ENCODE data around the gene CISD3. TPM values are rescaled to one million over a fixed set of nuclear protein-coding genes. Genes with fewer than 3 reads are reported as not detected.

Gene CISD3
- total RNA-seq, 2 experiments from 2014 or later = 4.7 to 5.7 TPM

DNA sequence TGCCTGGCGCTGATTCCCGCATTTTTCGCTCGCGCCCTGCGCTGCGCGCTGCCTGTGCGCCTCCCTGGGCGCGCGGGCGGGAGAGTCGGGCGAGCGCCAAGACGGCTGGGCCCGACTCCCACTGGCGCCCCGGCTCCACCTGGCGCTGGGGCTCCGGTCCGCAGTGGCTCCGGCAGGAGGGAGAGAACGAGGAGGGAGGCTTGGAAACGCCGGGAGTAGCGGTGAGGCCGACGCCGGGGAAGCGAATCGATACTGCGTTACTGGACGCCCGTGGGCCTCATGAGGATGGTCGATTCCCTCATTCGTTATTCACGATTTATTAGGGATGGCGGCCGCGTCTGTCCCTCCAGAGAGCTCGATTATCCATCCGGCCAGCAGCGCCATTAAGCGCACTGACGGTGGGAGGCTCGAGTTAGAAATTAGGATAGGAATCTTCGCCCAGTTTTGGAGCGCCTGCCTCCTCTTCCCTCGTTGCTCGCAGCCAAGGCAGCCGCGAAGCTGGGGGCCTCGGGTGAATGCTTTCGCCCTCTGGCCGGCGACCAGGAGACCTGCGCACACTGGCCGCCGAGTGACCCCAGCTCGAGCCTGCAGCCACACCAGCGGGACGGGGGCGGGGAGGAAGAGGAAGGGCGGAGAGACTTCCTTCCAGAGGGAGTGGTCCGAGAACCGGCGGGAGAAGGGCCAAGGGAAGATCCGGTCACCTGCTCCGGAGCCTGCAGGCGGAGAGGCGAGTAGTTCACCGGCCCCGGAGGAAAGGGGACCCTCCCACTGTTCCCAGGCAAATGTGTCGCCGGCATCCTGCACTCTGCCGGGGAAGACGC lies 19.3 kb downstream of the CISD3 start:
- peaks cover 49% of the 10 kb centered on the region for H3K27me3 Mint-ChIP-seq
- no peaks in the 10 kb centered on the region for H3K9me3 Mint-ChIP-seq
- peaks cover 48% of the 10 kb centered on the region for H3K4me1 Mint-ChIP-seq (ENCODE audit: low read depth)
- Histone ChIP-seq H3K4me1 (ENCODE audit: insufficient read depth, low read length) (peaks cover 73% of the 10 kb centered on the region), H3K27me3 (ENCODE audit: control insufficient read depth in 1 of 2, insufficient read depth in 2 of 2, low read length in 2 of 2) (peaks cover 51 to 55% of the 10 kb centered on the region in 2 experiments), H3K4me3 (ENCODE audit: low read length) (peak overlapping the region; percentile 47), H3K27ac (ENCODE audit: low read depth in 1 of 2, low read length in 2 of 2) (no peak overlapping the region), H3K9me3 (ENCODE audit: control insufficient read depth in 1 of 2, insufficient read depth in 1 of 2, low read length in 2 of 2) (peaks cover 0 to 15% of the 10 kb centered on the region in 2 experiments), H3K36me3 (ENCODE audit: insufficient read depth, low read length) (peaks cover 3% of the 10 kb centered on the region)
- DNase-seq (peak in 2 of 14 experiments; percentile 45 to 48), ATAC-seq (ENCODE audit: poor library complexity) (no peak)
- CTCF ChIA-PET = no interaction called here
- POLR2A ChIA-PET = interaction anchor here (0.6 to 0.9 kb wide), 3 partner anchors 14 to 47 kb away, joined by 3 read pairs; no protein-coding TSS in a partner anchor
- H3K4me3 Mint-ChIP-seq = peak overlapping the region; percentile 28
- H3K36me3 Mint-ChIP-seq (ENCODE audit: low read depth) = peaks cover 20% of the 10 kb centered on the region
- H3K27ac Mint-ChIP-seq = no peak overlapping the region
- intact Hi-C loops (cut with DNase I, micrococcal nuclease) = loop anchor here (5.0 to 10.0 kb wide), 3 partner anchors 72 to 405 kb away; partner anchors contain the start of gene PLXDC1 (in 1 of the 2)
- TF ChIP-seq, protein P1, sequence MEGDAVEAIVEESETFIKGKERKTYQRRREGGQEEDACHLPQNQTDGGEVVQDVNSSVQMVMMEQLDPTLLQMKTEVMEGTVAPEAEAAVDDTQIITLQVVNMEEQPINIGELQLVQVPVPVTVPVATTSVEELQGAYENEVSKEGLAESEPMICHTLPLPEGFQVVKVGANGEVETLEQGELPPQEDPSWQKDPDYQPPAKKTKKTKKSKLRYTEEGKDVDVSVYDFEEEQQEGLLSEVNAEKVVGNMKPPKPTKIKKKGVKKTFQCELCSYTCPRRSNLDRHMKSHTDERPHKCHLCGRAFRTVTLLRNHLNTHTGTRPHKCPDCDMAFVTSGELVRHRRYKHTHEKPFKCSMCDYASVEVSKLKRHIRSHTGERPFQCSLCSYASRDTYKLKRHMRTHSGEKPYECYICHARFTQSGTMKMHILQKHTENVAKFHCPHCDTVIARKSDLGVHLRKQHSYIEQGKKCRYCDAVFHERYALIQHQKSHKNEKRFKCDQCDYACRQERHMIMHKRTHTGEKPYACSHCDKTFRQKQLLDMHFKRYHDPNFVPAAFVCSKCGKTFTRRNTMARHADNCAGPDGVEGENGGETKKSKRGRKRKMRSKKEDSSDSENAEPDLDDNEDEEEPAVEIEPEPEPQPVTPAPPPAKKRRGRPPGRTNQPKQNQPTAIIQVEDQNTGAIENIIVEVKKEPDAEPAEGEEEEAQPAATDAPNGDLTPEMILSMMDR (IDR thresholded peaks at IDR 0.05) = no peak

DNA sequence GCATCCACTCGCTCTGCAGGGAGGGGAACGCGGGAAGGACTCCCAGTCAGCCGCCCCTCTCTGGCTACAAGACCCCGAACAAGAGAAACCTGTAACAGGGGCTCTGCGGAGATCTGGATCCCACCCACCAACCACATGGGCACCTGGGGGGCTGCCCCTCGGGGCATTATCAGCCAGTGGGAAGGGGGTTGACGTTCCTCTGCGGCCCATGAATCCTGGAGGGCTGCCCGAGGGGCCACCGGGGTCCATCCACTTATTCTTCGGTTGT lies 19.8 kb downstream of the CISD3 start:
- H3K36me3 ChIP-seq (ENCODE audit: insufficient read depth, low read length) = peaks cover 8% of the 10 kb centered on the region
- H3K4me3 ChIP-seq (ENCODE audit: low read length) = peak overlapping the region; percentile 47
- no peak overlapping the region for H3K27ac ChIP-seq (ENCODE audit: low read depth in 1 of 2, low read length in 2 of 2)
- ATAC-seq (ENCODE audit: poor library complexity) (no peak), DNase-seq (no peak)
- Mint-ChIP-seq H3K4me1 (ENCODE audit: low read depth) (peaks cover 51% of the 10 kb centered on the region), H3K27me3 (peaks cover 44% of the 10 kb centered on the region), H3K9me3 (no peaks in the 10 kb centered on the region), H3K4me3 (peak overlapping the region; percentile 99), H3K36me3 (ENCODE audit: low read depth) (peaks cover 23% of the 10 kb centered on the region), H3K27ac (no peak overlapping the region)
- peaks cover 0 to 15% of the 10 kb centered on the region in 2 experiments for H3K9me3 ChIP-seq (ENCODE audit: control insufficient read depth in 1 of 2, insufficient read depth in 1 of 2, low read length in 2 of 2)
- intact Hi-C loops (cut with DNase I, micrococcal nuclease) = loop anchor here (5.0 to 10.0 kb wide), 3 partner anchors 73 to 405 kb away; partner anchors contain the start of gene PLXDC1 (in 1 of the 2)
- H3K4me1 ChIP-seq (ENCODE audit: insufficient read depth, low read length) = peaks cover 78% of the 10 kb centered on the region
- ChIA-PET POLR2A (interaction anchor here (0.9 to 2.8 kb wide), 3 partner anchors 19 to 48 kb away, joined by 3 to 16 read pairs (median 6); partner anchors contain the start of gene CISD3), CTCF (interaction anchor here (1.2 kb wide), 1 partner anchor 15 kb away, joined by 3 read pairs; no protein-coding TSS in a partner anchor)
- TF ChIP-seq, protein P1 (IDR thresholded peaks at IDR 0.05) = no peak
- H3K27me3 ChIP-seq (ENCODE audit: control insufficient read depth in 1 of 2, insufficient read depth in 2 of 2, low read length in 2 of 2) = peaks cover 51% of the 10 kb centered on the region in 2 experiments

DNA sequence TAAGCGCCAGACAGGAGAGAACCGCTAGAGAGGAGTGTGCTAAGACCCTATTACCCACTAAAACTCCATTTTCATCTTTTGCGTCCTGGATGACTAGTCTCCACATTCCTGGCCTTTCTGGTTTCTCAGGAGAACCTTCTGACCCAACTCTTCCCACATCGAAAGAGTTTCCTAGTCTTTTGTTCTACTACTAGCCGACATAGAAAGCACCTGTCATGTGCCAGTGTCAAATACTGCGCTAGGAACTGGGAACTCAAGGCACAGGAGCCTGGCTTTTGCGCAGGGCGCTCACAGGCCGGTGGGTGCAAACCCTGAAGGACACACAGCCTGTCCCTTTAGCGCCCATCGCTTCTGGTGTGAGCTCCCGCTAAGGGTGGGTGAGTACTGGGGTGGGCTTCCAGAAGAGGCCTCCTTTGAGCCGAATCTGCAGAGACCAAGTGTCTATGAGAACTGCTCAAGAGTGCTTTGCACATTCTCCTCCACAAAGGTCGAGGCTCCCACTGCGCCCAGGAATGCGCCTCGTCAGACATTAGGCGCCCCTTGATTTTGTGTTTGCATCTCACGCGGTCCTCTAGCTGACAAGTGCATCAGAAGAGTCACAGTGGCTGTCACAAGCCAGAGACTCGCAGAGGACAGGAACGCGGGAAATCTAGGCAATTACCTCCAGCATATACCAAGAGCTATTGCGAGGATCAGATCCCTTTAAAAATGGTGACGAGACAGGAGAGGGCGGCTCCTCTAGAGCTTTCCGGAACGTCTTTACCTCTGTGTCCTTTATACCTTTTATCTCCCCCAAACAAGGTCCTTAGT lies 20.4 kb downstream of the CISD3 start:
- Histone ChIP-seq H3K36me3 (ENCODE audit: insufficient read depth, low read length) (peaks cover 10% of the 10 kb centered on the region), H3K27me3 (ENCODE audit: control insufficient read depth in 1 of 2, insufficient read depth in 2 of 2, low read length in 2 of 2) (peaks cover 48 to 49% of the 10 kb centered on the region in 2 experiments), H3K4me3 (ENCODE audit: low read length) (peak overlapping the region; percentile 90), H3K27ac (ENCODE audit: low read depth in 1 of 2, low read length in 2 of 2) (no peak overlapping the region), H3K4me1 (ENCODE audit: insufficient read depth, low read length) (peaks cover 78% of the 10 kb centered on the region), H3K9me3 (ENCODE audit: control insufficient read depth in 1 of 2, insufficient read depth in 1 of 2, low read length in 2 of 2) (peaks cover 0 to 15% of the 10 kb centered on the region in 2 experiments)
- no peak for ATAC-seq (ENCODE audit: poor library complexity)
- Mint-ChIP-seq H3K9me3 (no peaks in the 10 kb centered on the region), H3K4me3 (peak overlapping the region; percentile 99), H3K27ac (peak overlapping the region; percentile 83), H3K4me1 (ENCODE audit: low read depth) (peaks cover 51% of the 10 kb centered on the region), H3K27me3 (peaks cover 43% of the 10 kb centered on the region), H3K36me3 (ENCODE audit: low read depth) (peaks cover 23% of the 10 kb centered on the region)
- intact Hi-C loops (cut with DNase I, micrococcal nuclease) = loop anchor here (1.0 to 10.0 kb wide), 4 partner anchors 20 to 404 kb away; partner anchors contain the start of genes CISD3 (in 1 of the 2) and PLXDC1 (in 1 of the 2)
- POLR2A ChIA-PET = interaction anchor here (1.0 to 2.8 kb wide), 3 partner anchors 15 to 46 kb away, joined by 5 to 16 read pairs (median 6); partner anchors contain the start of gene CISD3
- CTCF ChIA-PET = interaction anchor here (1.2 kb wide), 1 partner anchor 15 kb away, joined by 3 read pairs; no protein-coding TSS in a partner anchor
- TF ChIP-seq, protein P1 (IDR thresholded peaks at IDR 0.05) = no peak
- DNase-seq = peak in 2 of 14 experiments; percentile 39 to 42

All from CD4-positive, alpha-beta T cell (primary cell).